Osteocyte (in vitro differentiated cells): ENCODE data around the gene SMC1B. TPM values are rescaled to one million over a fixed set of nuclear protein-coding genes. Genes with fewer than 3 reads are reported as not detected.
"Not testable (repeated sequence)": the region's sequence is repeated elsewhere in the genome, so short reads cannot be mapped to it uniquely, and the experiment has no call there.

Source experiments
- DNase-seq: peaks from one replicate; pipeline ENCODE4 v3.0.0; 2021; ENCODE audit warnings: mixed read lengths; ENCODE audit not compliant: unreplicated experiment; ENCODE audit errors: extremely low spot score
- H3K27ac Mint-ChIP-seq: one replicate; pipeline ENCODE4 v1.8.0; 2021; ENCODE audit warnings: mild to moderate bottlenecking, mixed read lengths; ENCODE audit not compliant: unreplicated experiment
- H3K27me3 Mint-ChIP-seq: one replicate; pipeline ENCODE4 v1.8.0; 2021; ENCODE audit warnings: mixed read lengths; ENCODE audit not compliant: unreplicated experiment
- H3K36me3 Mint-ChIP-seq: one replicate; pipeline ENCODE4 v1.8.0; 2021; ENCODE audit warnings: mixed read lengths; ENCODE audit not compliant: unreplicated experiment
- H3K4me1 Mint-ChIP-seq: one replicate; pipeline ENCODE4 v1.8.0; 2021; ENCODE audit warnings: mixed read lengths; ENCODE audit not compliant: unreplicated experiment
- H3K4me3 Mint-ChIP-seq: one replicate; pipeline ENCODE4 v1.8.0; 2021; ENCODE audit warnings: mild to moderate bottlenecking, moderate library complexity, mixed read lengths; ENCODE audit not compliant: unreplicated experiment
- H3K9me3 Mint-ChIP-seq: one replicate; pipeline ENCODE4 v1.8.0; 2021; ENCODE audit warnings: mixed read lengths; ENCODE audit not compliant: unreplicated experiment
- total RNA-seq: library from RNA; stranded (reverse); gene quantifications from 2 replicates; pipeline ENCODE4 v1.2.1, GENCODE V29; 2021
- TF ChIP-seq, protein P1 (sequence below): fragments of 200-600 bp; sonication (generic); IDR thresholded peaks from 2 replicates; pipeline ENCODE4 v1.5.0; 2021; ENCODE audit warnings: antibody characterized with exemption, mild to moderate bottlenecking, moderate library complexity

The SMC1B gene
- total RNA-seq, 1 donor from 2014 or later = not detected

- H3K4me3 Mint-ChIP-seq = no peak overlapping the region
- H3K27ac Mint-ChIP-seq = peak overlapping the region; percentile 67
- no peaks in the 10 kb centered on the region for H3K36me3 Mint-ChIP-seq
- DNase-seq = no peak
- no peaks in the 10 kb centered on the region for H3K27me3 Mint-ChIP-seq
- TF ChIP-seq, protein P1, sequence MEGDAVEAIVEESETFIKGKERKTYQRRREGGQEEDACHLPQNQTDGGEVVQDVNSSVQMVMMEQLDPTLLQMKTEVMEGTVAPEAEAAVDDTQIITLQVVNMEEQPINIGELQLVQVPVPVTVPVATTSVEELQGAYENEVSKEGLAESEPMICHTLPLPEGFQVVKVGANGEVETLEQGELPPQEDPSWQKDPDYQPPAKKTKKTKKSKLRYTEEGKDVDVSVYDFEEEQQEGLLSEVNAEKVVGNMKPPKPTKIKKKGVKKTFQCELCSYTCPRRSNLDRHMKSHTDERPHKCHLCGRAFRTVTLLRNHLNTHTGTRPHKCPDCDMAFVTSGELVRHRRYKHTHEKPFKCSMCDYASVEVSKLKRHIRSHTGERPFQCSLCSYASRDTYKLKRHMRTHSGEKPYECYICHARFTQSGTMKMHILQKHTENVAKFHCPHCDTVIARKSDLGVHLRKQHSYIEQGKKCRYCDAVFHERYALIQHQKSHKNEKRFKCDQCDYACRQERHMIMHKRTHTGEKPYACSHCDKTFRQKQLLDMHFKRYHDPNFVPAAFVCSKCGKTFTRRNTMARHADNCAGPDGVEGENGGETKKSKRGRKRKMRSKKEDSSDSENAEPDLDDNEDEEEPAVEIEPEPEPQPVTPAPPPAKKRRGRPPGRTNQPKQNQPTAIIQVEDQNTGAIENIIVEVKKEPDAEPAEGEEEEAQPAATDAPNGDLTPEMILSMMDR = no peak
- peaks cover 45% of the 10 kb centered on the region for H3K4me1 Mint-ChIP-seq
- no peaks in the 10 kb centered on the region for H3K9me3 Mint-ChIP-seq
These were observed 36.8 kb upstream of the SMC1B start for GRCh38 chr22:45450101-45450785.

DNA sequence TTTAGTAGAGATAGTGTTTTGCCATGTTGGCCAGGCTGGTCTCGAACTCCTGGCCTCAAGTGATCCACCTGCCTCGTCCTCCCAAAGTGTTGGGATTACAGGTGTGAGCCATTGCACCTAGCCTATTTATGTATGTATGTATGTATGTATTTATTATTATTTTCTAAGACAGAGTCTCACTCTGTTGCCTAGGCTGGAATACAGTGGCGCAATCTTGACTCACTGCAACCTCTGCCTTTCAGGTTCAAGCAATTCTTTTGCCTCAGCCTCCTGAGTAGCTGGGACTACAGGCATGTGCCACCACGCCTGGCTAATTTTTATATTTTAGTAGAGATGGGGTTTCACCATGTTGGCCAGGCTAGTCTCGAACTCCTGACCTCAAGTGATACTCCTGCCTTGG is 36.0 kb upstream of the SMC1B start:
- not testable (repeated sequence) for H3K9me3 Mint-ChIP-seq, H3K27ac Mint-ChIP-seq, H3K36me3 Mint-ChIP-seq, H3K27me3 Mint-ChIP-seq, DNase-seq, H3K4me3 Mint-ChIP-seq
- H3K4me1 Mint-ChIP-seq = peaks cover 37% of the 10 kb centered on the region

GRCh38 chr22:45448431-45448830 is 35.0 kb upstream of the SMC1B start:
- H3K27ac Mint-ChIP-seq = no peak overlapping the region
- no peak overlapping the region for H3K4me3 Mint-ChIP-seq
- peaks cover 33% of the 10 kb centered on the region for H3K4me1 Mint-ChIP-seq
- H3K27me3 Mint-ChIP-seq = no peaks in the 10 kb centered on the region
- TF ChIP-seq, protein P1 = no peak
- no peaks in the 10 kb centered on the region for H3K36me3 Mint-ChIP-seq
- no peaks in the 10 kb centered on the region for H3K9me3 Mint-ChIP-seq
- no peak for DNase-seq

DNA sequence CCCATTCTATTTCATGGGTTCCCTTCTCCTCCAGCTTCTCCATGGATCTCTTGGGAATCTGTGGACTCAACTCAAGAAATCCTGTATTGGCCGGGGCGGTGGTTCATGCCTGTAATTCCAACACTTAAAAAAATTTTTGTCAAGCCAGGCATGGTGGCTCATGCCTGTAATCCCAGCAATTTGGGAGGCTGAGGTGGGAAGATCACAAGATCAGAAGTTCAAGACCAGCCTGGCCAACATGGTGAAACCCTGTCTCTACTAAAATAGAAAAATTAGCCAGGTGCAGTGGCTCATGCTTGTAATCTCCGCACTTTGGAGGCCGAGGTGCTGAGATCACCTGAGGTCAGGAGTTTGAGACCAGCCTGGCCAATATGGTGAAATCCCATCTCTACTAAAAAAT is 34.2 kb upstream of the SMC1B start:
- DNase-seq, H3K27ac Mint-ChIP-seq, H3K36me3 Mint-ChIP-seq, H3K9me3 Mint-ChIP-seq, H3K27me3 Mint-ChIP-seq, H3K4me3 Mint-ChIP-seq: not testable (repeated sequence)
- H3K4me1 Mint-ChIP-seq = peaks cover 26% of the 10 kb centered on the region

- Mint-ChIP-seq H3K9me3 (no peaks in the 10 kb centered on the region), H3K36me3 (no peaks in the 10 kb centered on the region), H3K4me1 (peaks cover 22% of the 10 kb centered on the region), H3K27ac (no peak overlapping the region), H3K27me3 (no peaks in the 10 kb centered on the region), H3K4me3 (no peak overlapping the region)
- DNase-seq = no peak
- TF ChIP-seq, protein P1 = no peak
These were observed 32.8 kb upstream of the SMC1B start for GRCh38 chr22:45446216-45446615.

DNA sequence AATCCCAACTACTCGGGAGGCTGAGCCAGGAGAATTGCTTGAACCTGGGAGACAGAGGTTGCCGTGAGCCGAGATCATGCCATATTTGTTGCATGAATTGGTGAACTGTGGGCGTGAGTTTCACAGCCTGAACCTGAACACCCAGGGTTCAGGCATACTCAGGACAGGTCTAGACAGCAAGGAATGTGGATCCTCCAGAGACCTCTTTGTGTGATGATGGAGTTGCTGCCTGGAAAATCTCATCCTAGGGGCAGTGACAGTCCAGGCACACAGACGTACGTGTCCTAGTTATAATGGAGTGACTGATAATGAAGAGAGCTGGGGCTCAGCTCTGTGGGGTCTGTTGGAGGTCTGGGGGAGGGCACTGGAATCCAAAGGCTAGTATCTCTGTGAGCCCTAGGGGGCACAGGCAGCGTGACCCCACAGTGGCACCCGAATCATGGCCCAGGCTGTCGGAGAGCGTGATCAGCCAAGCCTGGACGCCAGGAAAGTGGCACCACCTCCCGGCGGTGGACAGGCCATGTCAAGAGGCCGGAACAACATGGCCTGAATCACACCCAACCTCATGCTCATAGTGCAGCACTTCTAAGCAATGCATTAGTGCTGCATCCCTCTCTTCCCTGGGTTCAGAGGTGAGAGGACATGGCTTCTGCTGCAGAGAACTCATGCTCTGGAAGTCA is 31.8 kb upstream of the SMC1B start:
- H3K27me3 Mint-ChIP-seq = no peaks in the 10 kb centered on the region
- no peaks in the 10 kb centered on the region for H3K36me3 Mint-ChIP-seq
- TF ChIP-seq, protein P1 = no peak
- H3K4me3 Mint-ChIP-seq = no peak overlapping the region
- DNase-seq = no peak
- peaks cover 20% of the 10 kb centered on the region for H3K4me1 Mint-ChIP-seq
- H3K27ac Mint-ChIP-seq = no peak overlapping the region
- H3K9me3 Mint-ChIP-seq = no peaks in the 10 kb centered on the region
